Mesenchymal stem cell (in vitro differentiated cells and primary cell): ENCODE measurements around the gene GLI1.

Experiments
- DNase-seq: peaks from one replicate; pipeline ENCODE4 v3.0.0-alpha.2; 2013
- H2AFZ ChIP-seq: one replicate; pipeline ENCODE4 v1.6.1; 2013; ENCODE audit warnings: low read depth, mild to moderate bottlenecking, control low read depth, inconsistent platforms, low read length, moderate library complexity
- H2AK5ac ChIP-seq: 2 replicates; pipeline ENCODE4 v1.6.1; 2013; ENCODE audit warnings: low read length, moderate library complexity, mild to moderate bottlenecking, inconsistent platforms; ENCODE audit not compliant: severe bottlenecking
- H2BK120ac ChIP-seq: one replicate; pipeline ENCODE4 v1.6.1; 2013; ENCODE audit warnings: low read depth, mild to moderate bottlenecking, inconsistent platforms, low read length, moderate library complexity
- H2BK12ac ChIP-seq, 2 experiments: one replicate each; pipeline ENCODE4 v1.6.1; 2013; ENCODE audit warnings: inconsistent platforms in 2 of 2, low read length in 2 of 2, mild to moderate bottlenecking in 2 of 2, moderate library complexity in 2 of 2, control low read depth in 1 of 2
- H2BK15ac ChIP-seq: one replicate; pipeline ENCODE4 v1.6.1; 2013; ENCODE audit warnings: mild to moderate bottlenecking, low read depth, inconsistent platforms; ENCODE audit not compliant: poor library complexity, severe bottlenecking
- H2BK5ac ChIP-seq: 2 replicates; pipeline ENCODE4 v1.6.1; 2013; ENCODE audit warnings: low read depth, mild to moderate bottlenecking, low read length, control low read depth, inconsistent platforms; ENCODE audit not compliant: poor library complexity, severe bottlenecking
- H3K14ac ChIP-seq, 2 experiments: one replicate each; pipeline ENCODE4 v1.6.1; 2013; ENCODE audit warnings: inconsistent platforms in 2 of 2, low read length in 2 of 2, control low read depth in 1 of 2, mild to moderate bottlenecking in 1 of 2, moderate library complexity in 1 of 2
- H3K18ac ChIP-seq, 2 experiments: one replicate each; pipeline ENCODE4 v1.6.1; 2013; ENCODE audit warnings: inconsistent platforms in 2 of 2, low read length in 2 of 2, control low read depth in 1 of 2, low read depth in 1 of 2, mild to moderate bottlenecking in 1 of 2
- H3K23ac ChIP-seq, 2 experiments: one replicate each; pipeline ENCODE4 v1.6.1; 2013; ENCODE audit warnings: inconsistent platforms in 2 of 2, low read length in 2 of 2, mild to moderate bottlenecking in 2 of 2, moderate library complexity in 2 of 2, control low read depth in 1 of 2
- H3K27ac ChIP-seq: 2 replicates; pipeline ENCODE4 v1.5.1; 2013; ENCODE audit warnings: mild to moderate bottlenecking, moderate library complexity, low read length, control low read depth, inconsistent platforms; ENCODE audit not compliant: poor library complexity, severe bottlenecking
- H3K27me3 ChIP-seq, 2 experiments: 2 replicates each; pipeline versions ENCODE4 v1.6.1 to v1.7.0; 2013; ENCODE audit warnings: low read length in 2 of 2, mild to moderate bottlenecking in 2 of 2, moderate library complexity in 2 of 2, control low read depth in 1 of 2, inconsistent platforms in 1 of 2; ENCODE audit not compliant: control insufficient read depth in 1 of 2, insufficient read depth in 1 of 2
- H3K36me3 ChIP-seq, 2 experiments: 2 replicates each; pipeline versions ENCODE4 v1.6.1 to v1.7.0; 2013; ENCODE audit warnings: low read length in 2 of 2, control low read depth in 1 of 2, inconsistent platforms in 1 of 2, low read depth in 1 of 2, mild to moderate bottlenecking in 1 of 2; ENCODE audit not compliant: insufficient read depth in 2 of 2, control insufficient read depth in 1 of 2
- H3K4ac ChIP-seq, 2 experiments: one replicate each; pipeline ENCODE4 v1.6.1; 2013; ENCODE audit warnings: inconsistent platforms in 2 of 2, low read length in 2 of 2, mild to moderate bottlenecking in 2 of 2, moderate library complexity in 2 of 2, control low read depth in 1 of 2, low read depth in 1 of 2
- H3K4me1 ChIP-seq: 2 replicates; pipeline ENCODE4 v1.6.1; 2013; ENCODE audit warnings: low read depth, low read length, control low read depth; ENCODE audit not compliant: control insufficient read depth, insufficient read depth
- H3K4me2 ChIP-seq: 2 replicates; pipeline ENCODE4 v1.6.1; 2013; ENCODE audit warnings: low read length, mild to moderate bottlenecking, inconsistent platforms; ENCODE audit not compliant: poor library complexity, severe bottlenecking
- H3K4me3 ChIP-seq, 2 experiments: 2 replicates each; pipeline versions ENCODE4 v1.5.1 to v1.7.0; 2013; ENCODE audit warnings: low read length in 2 of 2, mild to moderate bottlenecking in 2 of 2, control low read depth in 1 of 2, low read depth in 1 of 2; ENCODE audit not compliant: insufficient read depth in 1 of 2
- H3K79me1 ChIP-seq: replicated peaks from 2 replicates; pipeline ENCODE4 v1.6.1; 2013; ENCODE audit warnings: mild to moderate bottlenecking, control low read depth, low read length, inconsistent platforms; ENCODE audit not compliant: poor library complexity, severe bottlenecking
- H3K9ac ChIP-seq: 2 replicates; pipeline ENCODE4 v1.7.0; 2013; ENCODE audit warnings: mild to moderate bottlenecking, low read length, moderate library complexity
- H3K9me3 ChIP-seq: 2 replicates; pipeline ENCODE4 v1.7.0; 2013; ENCODE audit warnings: mild to moderate bottlenecking, low read length; ENCODE audit not compliant: control insufficient read depth
- H4K8ac ChIP-seq: one replicate; pipeline ENCODE4 v1.6.1; 2013; ENCODE audit warnings: inconsistent platforms, mild to moderate bottlenecking, low read length, moderate library complexity
- H4K91ac ChIP-seq: one replicate; pipeline ENCODE4 v1.6.1; 2013; ENCODE audit warnings: mild to moderate bottlenecking, low read length, inconsistent platforms
- WGBS: methylation state at CpG from one replicate; pipeline ENCODE4 v1.1.7; 2013; ENCODE audit warnings: mixed read lengths; 5-methylcytosine and 5-hydroxymethylcytosine counted together

The GLI1 gene

GRCh38 chr12:57452181-57452936 lies 7.2 kb upstream of the GLI1 start:
- Histone ChIP-seq H2BK12ac (peak overlapping the region in 1 of 2 experiments; percentile 2), H3K9ac (peak overlapping the region; percentile 79), H3K18ac (peak overlapping the region in 1 of 2 experiments; percentile 37), H3K4ac (peak overlapping the region in 1 of 2 experiments; percentile 35), H3K14ac (no peak overlapping the region), H2AFZ (no peak overlapping the region), H3K4me2 (no peak overlapping the region), H3K4me1 (peaks cover 24% of the 10 kb centered on the region), H4K8ac (no peak overlapping the region), H2BK5ac (no peak overlapping the region), H3K36me3 (no peaks in the 10 kb centered on the region), H2AK5ac (no peak overlapping the region), H3K9me3 (no peaks in the 10 kb centered on the region), H3K23ac (no peak overlapping the region), H4K91ac (peak overlapping the region; percentile 43), H2BK15ac (peak overlapping the region; percentile 26), H3K79me1 (no peaks in the 10 kb centered on the region), H3K27ac (no peak overlapping the region), H2BK120ac (no peak overlapping the region), H3K27me3 (peaks cover 5 to 6% of the 10 kb centered on the region in 2 experiments), H3K4me3 (peak overlapping the region in 1 of 2 experiments; percentile 47)
- DNase-seq, result peak; percentile 97
- WGBS, result 23% methylated on average over 6 of the region's 9 CpGs

GRCh38 chr12:57452937-57453509 lies 6.6 kb upstream of the GLI1 start:
- H3K14ac ChIP-seq, result no peak overlapping the region
- no peak overlapping the region for H2AK5ac ChIP-seq
- no peak overlapping the region for H3K27ac ChIP-seq
- H3K23ac ChIP-seq, result no peak overlapping the region
- no peak overlapping the region for H4K8ac ChIP-seq
- H2BK5ac ChIP-seq, result no peak overlapping the region
- WGBS, result 22% methylated on average over 6 of the region's 7 CpGs
- H3K36me3 ChIP-seq, result no peaks in the 10 kb centered on the region
- DNase-seq, result peak; percentile 88
- peak overlapping the region; percentile 79 for H3K9ac ChIP-seq
- peak overlapping the region; percentile 43 for H4K91ac ChIP-seq
- H2AFZ ChIP-seq, result no peak overlapping the region
- no peak overlapping the region for H3K4ac ChIP-seq
- H3K27me3 ChIP-seq, result peaks cover 5 to 6% of the 10 kb centered on the region in 2 experiments
- no peaks in the 10 kb centered on the region for H3K79me1 ChIP-seq
- no peak overlapping the region for H3K4me3 ChIP-seq
- peaks cover 24% of the 10 kb centered on the region for H3K4me1 ChIP-seq
- no peak overlapping the region for H2BK120ac ChIP-seq
- no peak overlapping the region for H2BK12ac ChIP-seq
- no peak overlapping the region for H3K18ac ChIP-seq
- no peak overlapping the region for H3K4me2 ChIP-seq
- H3K9me3 ChIP-seq, result no peaks in the 10 kb centered on the region
- H2BK15ac ChIP-seq, result no peak overlapping the region

GRCh38 chr12:57454213-57454565 lies 5.4 kb upstream of the GLI1 start:
- Histone ChIP-seq H4K91ac (no peak overlapping the region), H3K23ac (no peak overlapping the region), H2BK15ac (no peak overlapping the region), H3K27ac (no peak overlapping the region), H3K18ac (no peak overlapping the region), H4K8ac (no peak overlapping the region), H3K4ac (no peak overlapping the region), H3K79me1 (no peaks in the 10 kb centered on the region), H3K4me1 (peaks cover 27% of the 10 kb centered on the region), H2AK5ac (no peak overlapping the region), H2BK5ac (no peak overlapping the region), H3K27me3 (peaks cover 5 to 6% of the 10 kb centered on the region in 2 experiments), H3K9me3 (no peaks in the 10 kb centered on the region), H3K9ac (no peak overlapping the region), H3K4me3 (no peak overlapping the region), H2BK12ac (no peak overlapping the region), H3K14ac (no peak overlapping the region), H2BK120ac (no peak overlapping the region), H2AFZ (no peak overlapping the region), H3K36me3 (no peaks in the 10 kb centered on the region), H3K4me2 (no peak overlapping the region)
- 100% methylated on average over 2 of the region's 2 CpGs for WGBS
- DNase-seq, result no peak

- H3K9ac ChIP-seq, result peak within 1 kb of the TSS; percentile 30
- peak within 1 kb of the TSS in 1 of 2 experiments; percentile 29 for H3K14ac ChIP-seq
- no peak within 1 kb of the TSS for H2BK5ac ChIP-seq
- H3K4me3 ChIP-seq, result no peak within 1 kb of the TSS
- no peak within 1 kb of the TSS for H3K27ac ChIP-seq
- peaks cover 5 to 6% of the 10 kb centered on the region in 2 experiments for H3K27me3 ChIP-seq
- peak within 1 kb of the TSS in 1 of 2 experiments; percentile 73 for H2BK12ac ChIP-seq
- H3K4ac ChIP-seq, result peak within 1 kb of the TSS in 1 of 2 experiments; percentile 31
- peak within 1 kb of the TSS; percentile 17 for H3K4me2 ChIP-seq
- peak within 1 kb of the TSS; percentile 37 to 52 for H3K18ac ChIP-seq
- no peaks in the 10 kb centered on the region for H3K36me3 ChIP-seq
- H2AFZ ChIP-seq, result no peak within 1 kb of the TSS
- DNase-seq, result peak; percentile 72
- no peak within 1 kb of the TSS for H2BK120ac ChIP-seq
- H3K79me1 ChIP-seq, result no peaks in the 10 kb centered on the region
- peak within 1 kb of the TSS; percentile 29 for H2BK15ac ChIP-seq
- no peak within 1 kb of the TSS for H4K91ac ChIP-seq
- no peaks in the 10 kb centered on the region for H3K9me3 ChIP-seq
- no peak within 1 kb of the TSS for H4K8ac ChIP-seq
- H3K23ac ChIP-seq, result no peak within 1 kb of the TSS
- peak within 1 kb of the TSS; percentile 24 for H2AK5ac ChIP-seq
- 39% methylated on average over 9 of the region's 10 CpGs for WGBS
- H3K4me1 ChIP-seq, result peaks cover 27% of the 10 kb centered on the region
Observed at GRCh38 chr12:57454566-57455373, 4.8 kb upstream of the GLI1 start, which contains the start of gene INHBE. Gene INHBE (plus strand): TSS chr12:57455307. CDS start chr12:57455537, 230 bp downstream.
